Measurements from ENCODE around the gene POU2AF1.

DNA sequence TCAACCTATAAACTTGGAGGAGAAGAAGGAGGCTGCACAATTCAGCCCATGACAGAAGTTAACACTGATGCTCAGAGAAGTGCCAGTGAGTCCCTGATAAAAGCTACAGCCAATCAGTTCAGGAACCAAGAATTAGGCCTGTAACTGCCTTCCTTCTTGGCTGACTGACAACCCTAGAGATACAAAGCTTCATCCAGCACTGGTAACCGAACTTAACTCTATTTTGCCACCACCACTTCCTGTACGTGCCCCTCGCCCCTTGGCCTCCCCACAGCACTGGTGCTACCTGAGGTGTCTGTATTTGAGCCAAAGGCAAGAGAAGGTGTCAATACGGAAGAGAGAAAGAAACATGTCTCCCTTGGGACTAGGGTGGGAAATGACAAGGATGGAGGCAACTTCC, 40.1 kb upstream of the POU2AF1 start:
- TF ChIP-seq, protein P1, sequence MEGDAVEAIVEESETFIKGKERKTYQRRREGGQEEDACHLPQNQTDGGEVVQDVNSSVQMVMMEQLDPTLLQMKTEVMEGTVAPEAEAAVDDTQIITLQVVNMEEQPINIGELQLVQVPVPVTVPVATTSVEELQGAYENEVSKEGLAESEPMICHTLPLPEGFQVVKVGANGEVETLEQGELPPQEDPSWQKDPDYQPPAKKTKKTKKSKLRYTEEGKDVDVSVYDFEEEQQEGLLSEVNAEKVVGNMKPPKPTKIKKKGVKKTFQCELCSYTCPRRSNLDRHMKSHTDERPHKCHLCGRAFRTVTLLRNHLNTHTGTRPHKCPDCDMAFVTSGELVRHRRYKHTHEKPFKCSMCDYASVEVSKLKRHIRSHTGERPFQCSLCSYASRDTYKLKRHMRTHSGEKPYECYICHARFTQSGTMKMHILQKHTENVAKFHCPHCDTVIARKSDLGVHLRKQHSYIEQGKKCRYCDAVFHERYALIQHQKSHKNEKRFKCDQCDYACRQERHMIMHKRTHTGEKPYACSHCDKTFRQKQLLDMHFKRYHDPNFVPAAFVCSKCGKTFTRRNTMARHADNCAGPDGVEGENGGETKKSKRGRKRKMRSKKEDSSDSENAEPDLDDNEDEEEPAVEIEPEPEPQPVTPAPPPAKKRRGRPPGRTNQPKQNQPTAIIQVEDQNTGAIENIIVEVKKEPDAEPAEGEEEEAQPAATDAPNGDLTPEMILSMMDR (IDR thresholded peaks at IDR 0.05): no peak
- TF ChIP-seq POLR2AphosphoS2 (conservative IDR thresholded peaks at IDR 0.05; ENCODE audit: low read length): no peak
- no peak for TF ChIP-seq PHF8 (IDR thresholded peaks at IDR 0.05; ENCODE audit: borderline replicate concordance, low read depth)
